A549 (cell line): ENCODE data around the gene IGFL2.

Source experiments
- POLR2AphosphoS2 ChIP-seq: conservative IDR thresholded peaks from 2 replicates; pipeline ENCODE4 v1.6.1; 2012; ENCODE audit warnings: low read length, improper control_type of control experiment, inconsistent platforms
- TF ChIP-seq, protein P1 (sequence below): IDR thresholded peaks from 2 replicates; pipeline ENCODE4 v1.6.1; 2012; ENCODE audit warnings: low read depth, borderline replicate concordance
- TF ChIP-seq, protein P2 (sequence below): fragments of >200 bp; sonication (Bioruptor Twin); formaldehyde crosslinking; IDR thresholded peaks from 3 replicates; pipeline ENCODE4 v1.5.1; 2016
- TF ChIP-seq, protein P3 (sequence below): IDR thresholded peaks from 2 replicates; pipeline ENCODE4 v1.6.1; 2012

DNA sequence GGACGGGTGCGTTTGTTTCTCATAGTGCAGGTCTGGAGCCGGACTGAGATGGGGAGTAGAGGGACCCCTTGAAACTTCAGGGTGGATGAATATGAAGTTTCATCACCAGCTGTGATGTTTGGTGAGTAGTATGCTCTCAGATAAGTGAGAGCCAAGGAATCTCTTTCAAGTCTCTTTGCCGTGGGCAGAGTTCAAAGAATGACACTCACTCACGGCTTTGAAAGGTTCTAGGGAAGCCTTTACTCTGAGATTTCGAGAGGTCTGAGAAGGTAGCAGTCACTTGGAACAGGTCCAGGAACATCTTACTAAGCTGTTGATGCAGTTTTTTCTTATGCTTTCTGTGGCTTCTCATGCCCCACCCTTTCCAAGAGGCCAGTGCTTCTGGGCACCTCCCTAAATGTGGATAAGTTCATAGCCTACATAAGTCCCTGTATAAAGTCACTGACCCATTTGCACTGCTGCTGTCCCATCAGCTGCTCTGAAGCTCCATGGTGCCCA lies at the start of gene IGFL2:
- no peak for TF ChIP-seq POLR2AphosphoS2
- TF ChIP-seq, protein P1, sequence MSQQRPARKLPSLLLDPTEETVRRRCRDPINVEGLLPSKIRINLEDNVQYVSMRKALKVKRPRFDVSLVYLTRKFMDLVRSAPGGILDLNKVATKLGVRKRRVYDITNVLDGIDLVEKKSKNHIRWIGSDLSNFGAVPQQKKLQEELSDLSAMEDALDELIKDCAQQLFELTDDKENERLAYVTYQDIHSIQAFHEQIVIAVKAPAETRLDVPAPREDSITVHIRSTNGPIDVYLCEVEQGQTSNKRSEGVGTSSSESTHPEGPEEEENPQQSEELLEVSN: no peak
- TF ChIP-seq, protein P2, sequence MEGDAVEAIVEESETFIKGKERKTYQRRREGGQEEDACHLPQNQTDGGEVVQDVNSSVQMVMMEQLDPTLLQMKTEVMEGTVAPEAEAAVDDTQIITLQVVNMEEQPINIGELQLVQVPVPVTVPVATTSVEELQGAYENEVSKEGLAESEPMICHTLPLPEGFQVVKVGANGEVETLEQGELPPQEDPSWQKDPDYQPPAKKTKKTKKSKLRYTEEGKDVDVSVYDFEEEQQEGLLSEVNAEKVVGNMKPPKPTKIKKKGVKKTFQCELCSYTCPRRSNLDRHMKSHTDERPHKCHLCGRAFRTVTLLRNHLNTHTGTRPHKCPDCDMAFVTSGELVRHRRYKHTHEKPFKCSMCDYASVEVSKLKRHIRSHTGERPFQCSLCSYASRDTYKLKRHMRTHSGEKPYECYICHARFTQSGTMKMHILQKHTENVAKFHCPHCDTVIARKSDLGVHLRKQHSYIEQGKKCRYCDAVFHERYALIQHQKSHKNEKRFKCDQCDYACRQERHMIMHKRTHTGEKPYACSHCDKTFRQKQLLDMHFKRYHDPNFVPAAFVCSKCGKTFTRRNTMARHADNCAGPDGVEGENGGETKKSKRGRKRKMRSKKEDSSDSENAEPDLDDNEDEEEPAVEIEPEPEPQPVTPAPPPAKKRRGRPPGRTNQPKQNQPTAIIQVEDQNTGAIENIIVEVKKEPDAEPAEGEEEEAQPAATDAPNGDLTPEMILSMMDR: no peak
- TF ChIP-seq, protein P3, sequence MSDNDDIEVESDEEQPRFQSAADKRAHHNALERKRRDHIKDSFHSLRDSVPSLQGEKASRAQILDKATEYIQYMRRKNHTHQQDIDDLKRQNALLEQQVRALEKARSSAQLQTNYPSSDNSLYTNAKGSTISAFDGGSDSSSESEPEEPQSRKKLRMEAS: no peak
